Stimulated activated CD8-positive, alpha-beta memory T cell treated with anti-CD3 and anti-CD28 coated beads, Interleukin-2, amount 100 ng/mL, for 48 hours (primary cell): Measurements from ENCODE around the gene CERS6.

Experiments
- DNase-seq, 2 donors: peaks; one replicate each; pipeline ENCODE4 v3.0.0-alpha.2; 2020; ENCODE audit warnings: low read depth in 2 of 2

Gene CERS6

GRCh38 chr2:168602846-168603401, 146.9 kb downstream of the CERS6 start:
- DNase-seq = no peak

DNA sequence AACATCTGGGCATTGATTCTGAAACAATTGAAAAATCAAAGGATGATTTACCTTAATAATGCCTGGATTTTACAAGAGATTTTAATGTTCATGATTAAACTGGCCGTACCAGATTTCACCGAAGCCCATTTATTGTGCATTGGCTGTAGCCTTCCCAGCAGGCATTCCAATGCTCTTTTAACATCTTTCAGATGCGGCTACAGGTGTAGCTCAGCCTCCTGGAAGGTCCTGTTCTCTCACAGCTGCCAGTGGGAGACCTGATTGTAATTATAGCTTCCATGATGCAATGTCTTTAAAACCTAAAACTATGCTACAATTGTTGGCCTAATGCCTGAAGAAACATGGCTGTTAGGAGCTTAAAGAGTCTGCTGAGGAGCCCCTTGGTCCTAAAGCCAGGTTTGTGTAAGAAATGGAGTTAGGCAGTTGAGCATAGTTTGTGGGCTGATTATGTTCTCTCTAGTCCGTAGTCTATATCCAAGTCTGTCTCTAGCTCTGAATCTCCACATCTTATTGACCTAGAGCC, 147.4 kb downstream of the CERS6 start:
- no peak for DNase-seq

DNA sequence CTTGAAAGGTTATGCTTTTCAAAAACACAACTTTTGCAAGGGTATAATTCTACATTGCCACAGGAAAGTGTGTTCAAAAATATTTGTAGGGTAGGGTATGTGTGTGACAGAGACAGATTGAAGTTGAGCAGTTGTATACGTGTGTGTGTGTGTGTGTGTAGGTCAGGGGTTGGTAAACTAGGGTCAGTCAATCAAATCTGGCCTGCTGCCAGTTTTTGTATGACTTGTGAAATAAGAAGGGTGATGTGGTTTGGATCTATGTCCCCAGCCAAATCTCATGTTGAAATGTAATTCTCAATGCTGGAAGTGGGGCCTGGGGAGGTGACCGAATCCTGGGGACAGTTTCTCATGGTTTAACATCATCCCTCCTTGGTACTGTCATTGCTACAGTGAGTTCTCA, 148.2 kb downstream of the CERS6 start:
- DNase-seq = no peak

- DNase-seq = no peak
These were observed 151.9 kb downstream of the CERS6 start for GRCh38 chr2:168607992-168608391.

DNA sequence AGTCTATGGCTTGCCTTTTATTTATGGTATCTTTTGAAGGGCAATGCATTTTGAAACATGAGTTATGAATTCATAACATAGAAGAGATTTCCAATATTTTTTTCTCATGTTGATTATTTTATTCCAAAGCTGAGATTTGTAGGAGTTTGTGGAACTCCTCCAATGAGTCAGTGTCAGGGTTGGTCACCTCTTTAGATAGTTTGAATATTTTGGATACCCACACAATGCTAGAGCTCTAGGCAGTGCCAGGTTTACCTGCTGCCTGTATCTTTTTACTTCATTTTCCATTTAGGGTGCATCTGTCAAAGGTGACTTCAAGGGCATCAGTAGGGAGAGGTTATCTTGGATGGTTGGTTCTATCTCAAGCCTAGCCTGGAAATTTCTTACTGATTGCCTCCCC, 152.7 kb downstream of the CERS6 start:
- no peak for DNase-seq

DNA sequence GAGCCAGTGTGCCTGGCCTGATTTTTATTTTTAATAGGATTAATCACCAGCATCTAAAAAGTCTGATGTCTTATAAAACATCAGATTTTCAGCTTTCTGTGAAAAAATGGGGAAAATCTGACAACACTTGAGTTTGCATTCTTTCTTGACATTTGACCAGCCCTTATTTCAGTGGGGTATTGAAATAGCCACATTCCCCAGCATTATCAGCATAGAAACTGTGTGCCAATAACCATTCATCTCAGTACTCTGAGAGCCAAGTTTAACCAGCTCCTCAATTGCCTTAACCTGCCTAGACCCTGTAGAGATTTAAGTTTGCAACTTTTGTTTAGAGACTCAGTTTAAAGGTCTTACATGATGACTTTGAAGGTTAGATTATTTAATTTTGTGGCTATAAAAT, 155.0 kb downstream of the CERS6 start:
- DNase-seq = no peak

- DNase-seq = no peak
These were observed 156.0 kb downstream of the CERS6 start for GRCh38 chr2:168611896-168612650.

GRCh38 chr2:168612719-168613118, 156.6 kb downstream of the CERS6 start:
- DNase-seq = no peak

DNA sequence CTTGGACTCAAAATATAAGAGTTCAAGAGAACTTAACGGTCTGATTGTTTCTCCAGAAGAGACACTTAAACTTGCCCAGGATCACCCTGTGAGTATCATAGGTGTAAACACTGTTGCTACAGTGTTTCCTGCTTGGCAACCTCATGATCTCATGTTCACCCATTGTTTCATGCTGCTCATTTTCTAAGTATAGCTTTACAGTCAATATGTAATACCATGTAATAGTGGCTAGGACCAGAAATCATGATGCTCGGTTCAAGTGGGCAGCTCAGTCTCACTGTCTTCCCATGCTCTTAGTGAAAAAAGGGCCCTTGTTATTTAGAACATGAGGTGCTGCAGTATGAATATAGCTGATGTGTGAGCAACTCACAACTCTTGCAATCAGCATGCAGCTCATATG, 157.5 kb downstream of the CERS6 start:
- no peak for DNase-seq

- no peak for DNase-seq
These were observed 158.3 kb downstream of the CERS6 start for GRCh38 chr2:168614172-168615018.

DNA sequence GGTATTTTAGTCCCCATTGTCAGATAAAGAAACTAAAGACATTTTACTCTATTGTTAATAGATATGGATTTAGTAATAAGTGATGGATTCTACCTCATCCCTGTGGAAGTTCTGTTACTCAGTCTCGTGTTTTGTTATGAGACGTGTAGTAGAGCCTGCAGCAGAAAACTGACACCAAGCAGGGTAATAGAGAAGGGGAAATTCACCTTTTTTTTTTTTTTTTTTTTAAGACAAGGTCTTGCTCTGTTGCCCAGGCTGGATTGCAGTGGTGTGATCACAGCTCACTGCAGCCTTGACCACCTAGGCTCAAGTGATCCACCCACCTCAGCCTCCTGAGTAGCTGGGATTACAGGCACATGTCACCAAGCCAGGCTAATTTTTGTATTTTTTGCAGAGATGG, 164.5 kb downstream of the CERS6 start:
- DNase-seq = no peak

- no peak for DNase-seq
These were observed 166.5 kb downstream of the CERS6 start for GRCh38 chr2:168622559-168622958.

DNA sequence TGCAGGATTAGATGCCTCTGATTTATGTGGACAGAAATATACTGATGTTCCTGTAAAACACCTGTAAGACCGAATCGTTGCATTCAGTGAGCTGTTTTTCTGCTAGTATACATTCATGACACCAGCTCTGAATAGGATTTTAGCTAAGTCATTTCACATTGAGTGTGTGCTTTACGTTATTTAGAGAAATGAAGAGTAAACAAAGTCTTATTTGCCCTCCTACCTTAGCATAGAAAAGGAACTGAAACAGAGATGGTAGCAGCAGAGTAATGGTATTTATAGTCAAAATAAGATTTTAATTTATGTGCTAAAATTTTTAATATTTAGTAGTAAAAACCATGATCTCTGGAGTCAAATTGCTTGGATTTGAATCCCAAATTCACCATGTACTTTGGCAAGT, 168.0 kb downstream of the CERS6 start:
- no peak for DNase-seq

DNA sequence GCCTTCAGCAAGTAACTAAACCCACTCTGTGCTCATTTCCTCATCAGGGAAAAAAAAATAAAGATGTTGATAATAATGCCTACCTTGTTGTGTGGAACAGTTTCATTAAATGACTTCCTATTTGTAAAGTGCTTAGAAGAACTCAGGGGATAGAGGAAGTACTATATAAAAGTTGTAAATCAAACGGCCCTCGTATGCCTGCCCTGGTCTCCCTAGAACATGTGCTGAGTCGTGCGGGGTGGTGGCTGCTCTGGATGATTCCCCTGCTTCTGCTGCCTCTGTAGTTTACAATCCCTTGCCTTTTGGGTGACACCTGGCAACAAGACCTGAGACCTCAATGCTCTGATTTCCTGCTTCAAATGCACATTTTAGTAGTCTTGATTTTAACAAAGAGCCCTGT, 170.0 kb downstream of the CERS6 start:
- DNase-seq = no peak

DNA sequence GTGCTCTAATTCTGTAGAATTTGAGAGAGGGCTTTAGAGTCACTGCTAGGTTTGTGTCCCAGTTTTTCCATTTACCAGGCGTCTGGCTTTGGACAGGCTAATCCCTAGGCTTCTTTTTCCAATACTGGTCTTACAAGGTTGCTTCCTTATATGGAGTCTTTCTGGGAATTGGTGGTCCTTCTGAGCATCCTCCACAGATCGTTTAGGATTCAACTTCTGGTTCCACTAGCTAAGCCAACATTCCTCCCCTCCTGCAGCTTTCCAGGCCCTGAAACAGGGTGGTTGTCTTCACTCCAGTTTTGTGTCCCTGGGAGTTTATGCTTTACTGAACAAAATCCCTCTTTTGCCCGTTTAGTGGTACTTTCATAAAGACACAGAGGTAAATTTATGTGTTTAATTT, 170.6 kb downstream of the CERS6 start:
- no peak for DNase-seq

- no peak for DNase-seq
These were observed 176.6 kb downstream of the CERS6 start for GRCh38 chr2:168632709-168633121.

GRCh38 chr2:168633200-168633599, 177.1 kb downstream of the CERS6 start:
- no peak for DNase-seq

DNA sequence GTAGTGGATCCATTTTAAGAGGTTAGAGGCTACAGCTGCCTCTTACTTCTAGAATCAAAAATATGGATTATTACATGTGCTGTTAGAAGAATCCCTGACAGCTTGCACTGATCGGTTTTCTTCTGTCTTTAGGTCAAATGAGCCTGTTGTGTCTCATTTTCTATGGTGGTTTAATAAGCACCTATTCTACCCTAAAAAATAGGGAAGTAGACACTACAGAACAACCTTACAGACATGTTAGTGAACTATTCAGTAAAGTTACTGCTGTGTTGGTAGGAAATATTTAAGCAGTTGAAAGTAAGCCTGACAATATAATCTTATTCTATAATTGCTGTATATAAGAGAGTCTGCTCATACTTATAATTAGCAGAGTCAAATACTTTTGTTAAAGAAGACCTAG, 177.8 kb downstream of the CERS6 start:
- DNase-seq = no peak

DNA sequence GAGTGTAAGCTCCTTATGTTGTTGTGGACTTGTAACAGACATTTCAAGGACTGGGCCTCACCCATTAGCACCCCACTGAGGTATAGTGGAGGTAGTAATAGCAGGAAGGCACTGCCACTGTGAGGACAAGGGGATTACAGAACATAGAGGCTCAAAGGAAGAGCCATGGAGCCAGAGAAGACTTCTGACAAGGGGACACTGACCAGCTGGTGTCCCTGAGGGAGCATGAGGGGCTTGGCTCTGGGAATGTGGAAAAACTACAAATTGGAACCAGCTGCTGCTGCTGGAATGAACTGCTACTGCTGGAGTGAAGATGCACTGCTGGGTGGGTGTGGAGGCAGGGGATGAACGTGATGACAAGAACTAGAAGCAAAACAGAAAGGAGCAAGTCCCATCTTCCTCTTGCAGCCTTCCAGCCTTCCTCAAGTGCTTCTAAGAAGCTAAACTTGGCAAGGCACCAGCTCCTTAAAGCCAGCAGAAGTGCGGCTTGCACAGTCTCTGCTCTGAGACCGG, 179.0 kb downstream of the CERS6 start:
- DNase-seq = no peak

- no peak for DNase-seq
These were observed 182.9 kb downstream of the CERS6 start for GRCh38 chr2:168639018-168639417.

DNA sequence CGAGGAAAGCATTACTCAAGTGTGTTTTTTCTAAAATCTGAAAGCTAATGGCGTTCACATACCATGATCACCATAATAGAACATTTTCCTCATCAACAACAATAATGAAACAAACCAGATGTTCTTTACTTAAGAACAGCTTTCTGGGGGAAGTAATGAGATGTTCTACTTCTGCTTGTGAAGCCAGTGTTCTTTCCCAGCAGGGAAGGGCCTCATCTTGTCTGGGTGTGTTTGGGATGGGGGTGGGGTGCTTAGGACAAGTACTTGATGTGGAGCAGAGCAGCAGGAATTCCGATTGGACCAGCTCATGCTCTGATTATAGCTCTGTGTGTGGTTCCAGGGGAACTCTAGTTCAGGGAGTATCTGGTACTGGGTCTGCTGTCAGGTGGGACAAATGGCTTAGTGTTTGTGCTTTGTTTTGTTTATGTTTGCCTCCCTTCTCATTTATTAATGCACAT, 183.4 kb downstream of the CERS6 start:
- DNase-seq = no peak

DNA sequence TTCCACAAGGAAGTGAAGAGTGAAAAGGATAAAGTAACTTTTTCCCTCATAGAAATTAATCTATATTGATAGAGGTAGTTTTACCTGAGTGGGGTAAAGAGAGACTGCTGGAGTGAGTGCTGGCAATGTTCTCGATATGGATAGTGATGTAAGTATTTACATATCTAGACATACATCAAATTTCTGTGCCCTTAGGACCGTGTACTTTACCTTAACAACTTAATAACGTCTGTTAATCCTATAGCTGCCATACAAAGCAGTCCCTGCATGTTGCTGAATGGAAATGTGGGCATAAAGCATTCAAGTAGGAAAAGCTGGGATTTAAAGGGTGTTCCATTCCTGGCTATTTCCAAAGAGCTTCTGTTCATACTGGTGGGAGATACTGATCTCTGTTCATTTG, 184.0 kb downstream of the CERS6 start:
- no peak for DNase-seq
